NCI-H510A (cell line): ENCODE measurements around the gene WDR7.

Experiments
- DNase-seq: peaks from one replicate; lab custom pipeline; 2025; lab: John Stamatoyannopoulos, UW

WDR7 gene

DNA sequence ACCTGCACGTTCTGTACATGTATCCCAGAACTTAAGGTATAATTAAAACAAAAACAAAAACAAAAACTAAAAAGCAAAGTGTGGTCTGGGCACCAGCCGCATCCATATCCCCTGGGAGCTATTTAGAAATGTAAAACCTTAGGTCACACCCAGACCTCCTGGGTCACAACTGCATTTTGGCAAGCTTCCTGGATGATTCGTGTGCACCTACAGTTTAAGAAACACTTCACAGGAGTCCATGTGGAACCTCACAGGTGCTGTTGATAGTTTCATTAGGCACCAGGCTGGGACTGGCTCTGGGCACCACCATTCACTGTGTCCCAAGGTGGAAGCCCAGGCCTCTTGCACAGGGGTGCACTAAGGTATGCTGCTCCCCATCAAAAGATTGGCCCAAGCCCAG lies 392.1 kb downstream of the WDR7 start:
- no peak for DNase-seq

DNA sequence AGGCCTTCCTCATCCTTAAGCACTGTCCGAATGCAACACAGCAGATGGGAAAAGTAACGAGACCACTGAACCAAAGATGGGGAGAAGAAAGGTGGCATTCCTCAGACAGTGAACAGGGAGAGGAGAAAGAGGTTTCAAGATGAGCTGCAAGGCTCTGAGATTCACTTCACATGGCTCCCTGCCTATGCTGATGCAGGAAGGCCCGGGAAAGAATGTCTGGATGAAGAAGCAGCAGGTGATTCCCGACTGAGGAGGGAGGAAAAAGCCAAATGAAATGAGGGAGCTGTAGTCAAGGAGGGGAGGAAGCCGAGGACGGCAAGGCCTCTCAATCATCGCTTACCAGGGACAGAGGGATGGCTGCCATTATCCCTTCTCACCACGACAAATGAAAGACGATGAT lies 397.2 kb downstream of the WDR7 start:
- DNase-seq = no peak

DNA sequence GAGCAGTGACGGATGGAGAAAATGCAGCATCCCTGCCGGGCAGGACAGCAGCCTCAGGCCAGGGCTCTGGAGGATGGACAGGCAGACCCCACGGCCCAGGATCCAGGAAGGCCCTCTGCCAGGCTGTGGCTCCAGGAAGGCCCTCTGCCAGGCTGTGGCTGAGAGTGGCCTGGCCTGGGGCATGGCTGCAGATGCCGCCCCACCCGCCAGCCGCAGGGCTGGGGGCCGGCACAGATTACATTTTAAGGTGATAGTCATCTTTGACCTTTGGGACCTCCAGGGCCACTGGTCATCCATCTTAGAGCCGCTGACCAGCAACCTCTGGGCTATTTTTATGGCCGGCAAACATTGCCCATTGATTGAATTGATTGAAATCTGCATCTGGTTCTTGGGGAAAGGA lies 397.7 kb downstream of the WDR7 start:
- no peak for DNase-seq

DNA sequence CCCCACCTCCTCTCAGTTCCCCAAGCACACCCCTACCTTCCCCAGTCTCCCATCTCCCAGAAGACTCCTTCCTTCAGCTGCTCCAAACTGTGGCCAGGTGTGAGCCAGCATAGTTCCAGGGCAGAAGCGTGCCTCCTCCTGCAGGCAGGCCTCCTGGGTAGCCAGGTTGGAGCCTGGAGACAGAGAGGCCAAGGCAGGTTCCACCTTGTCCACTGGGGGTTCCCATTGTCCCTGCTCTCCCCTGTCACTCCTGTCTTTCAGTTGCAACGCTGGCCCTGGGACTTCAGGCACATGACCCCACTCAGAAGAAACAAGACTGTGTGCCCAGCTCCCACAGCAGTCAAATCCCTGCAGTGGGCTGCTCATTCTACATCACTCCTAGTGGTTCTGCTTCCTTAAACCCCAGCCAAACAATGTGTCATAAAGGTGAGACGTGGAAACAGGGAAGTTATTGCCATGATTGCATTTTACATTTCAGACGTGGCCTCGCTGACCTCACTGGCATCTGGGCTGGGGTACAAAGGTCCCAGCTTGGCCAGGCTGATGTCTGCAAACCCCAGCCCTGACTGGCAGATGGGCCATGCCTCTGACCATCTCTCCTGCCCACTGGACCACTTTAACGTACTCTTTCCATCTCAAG lies 399.3 kb downstream of the WDR7 start:
- DNase-seq = no peak

GRCh38 chr18:57051021-57051656 lies 400.0 kb downstream of the WDR7 start:
- DNase-seq = no peak

DNA sequence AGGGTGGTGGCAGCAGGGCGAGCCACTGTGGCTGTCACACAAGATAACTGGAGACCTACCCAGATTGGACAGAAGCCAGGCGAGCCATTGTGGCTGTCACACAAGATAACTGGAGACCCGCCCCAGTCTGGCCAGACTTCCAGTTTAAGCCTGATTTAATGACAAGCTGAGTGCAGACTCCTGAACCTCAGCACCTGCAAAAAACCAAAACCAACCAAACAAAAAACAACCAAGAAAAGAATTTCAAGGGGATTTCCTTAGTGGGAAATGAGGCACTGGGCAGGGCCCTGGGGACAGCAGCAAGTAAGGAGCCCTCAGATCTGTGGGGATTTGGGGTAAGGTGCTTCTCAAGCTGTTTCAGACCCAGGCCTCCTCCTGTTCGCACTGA lies 400.5 kb downstream of the WDR7 start:
- no peak for DNase-seq

- DNase-seq = no peak
These were observed 401.0 kb downstream of the WDR7 start for GRCh38 chr18:57052173-57052572.

GRCh38 chr18:57052759-57053158 lies 401.6 kb downstream of the WDR7 start:
- DNase-seq = no peak

DNA sequence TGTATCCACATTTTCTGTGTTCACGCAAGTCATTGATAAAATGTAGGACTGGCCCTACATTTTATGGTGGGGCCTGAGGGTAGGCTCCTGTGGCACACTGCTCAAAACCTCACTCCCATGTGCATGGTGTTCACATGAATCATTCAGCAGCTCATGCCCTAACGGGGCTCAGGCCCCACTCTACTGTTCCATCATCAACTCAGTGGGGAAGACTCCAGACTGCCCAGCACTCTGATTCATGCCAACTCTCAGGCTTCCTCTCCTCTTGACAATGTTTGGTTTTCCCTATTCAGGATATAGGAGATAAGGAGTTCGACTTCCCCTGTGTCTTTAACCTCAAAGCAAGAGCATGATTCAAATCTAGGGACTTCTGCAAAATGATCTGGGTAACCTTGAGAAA lies 403.7 kb downstream of the WDR7 start:
- DNase-seq = no peak

DNA sequence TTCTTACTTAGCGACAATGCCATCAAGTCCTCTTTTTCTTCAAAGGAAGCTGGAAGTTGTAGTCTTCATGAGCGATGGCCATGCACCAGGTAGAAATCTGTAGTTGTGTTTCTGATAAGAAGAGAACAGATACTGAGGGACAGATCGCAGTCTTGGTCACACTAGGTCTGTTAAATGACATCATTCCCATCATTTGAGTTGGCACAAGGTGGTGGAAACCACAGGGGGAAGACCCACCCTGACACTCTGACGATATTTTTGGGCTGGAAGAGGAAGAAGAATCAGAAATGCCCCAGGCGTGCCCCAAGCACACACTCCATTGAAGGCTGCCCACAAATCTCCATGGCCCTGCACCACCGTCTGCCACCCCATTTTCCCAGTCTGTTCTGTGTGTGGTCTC lies 406.7 kb downstream of the WDR7 start:
- DNase-seq = no peak

DNA sequence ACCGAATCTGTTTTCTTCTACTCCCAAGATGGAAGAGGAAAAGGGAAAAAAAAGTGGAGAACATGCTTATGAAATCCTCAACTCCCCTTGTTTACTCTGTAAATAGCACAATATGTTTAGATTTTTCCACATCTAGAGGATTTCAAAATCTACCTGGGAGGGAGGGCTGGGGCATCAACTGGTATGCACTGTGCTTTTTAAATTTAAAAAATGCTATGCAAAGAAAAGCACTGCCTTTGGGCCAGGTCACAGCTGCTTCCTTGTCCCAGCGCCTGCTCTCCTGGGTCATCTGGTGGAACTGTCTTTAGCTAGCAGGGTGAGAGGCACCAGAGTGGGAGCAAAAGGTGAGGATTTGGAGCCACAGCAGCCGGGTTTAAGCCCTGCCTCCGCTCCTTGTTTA lies 407.6 kb downstream of the WDR7 start:
- no peak for DNase-seq

GRCh38 chr18:57059366-57059765 lies 408.2 kb downstream of the WDR7 start:
- DNase-seq = no peak

- DNase-seq = no peak
These were observed 409.7 kb downstream of the WDR7 start for GRCh38 chr18:57060814-57061213.

GRCh38 chr18:57062178-57062577 lies 411.0 kb downstream of the WDR7 start:
- DNase-seq = no peak

DNA sequence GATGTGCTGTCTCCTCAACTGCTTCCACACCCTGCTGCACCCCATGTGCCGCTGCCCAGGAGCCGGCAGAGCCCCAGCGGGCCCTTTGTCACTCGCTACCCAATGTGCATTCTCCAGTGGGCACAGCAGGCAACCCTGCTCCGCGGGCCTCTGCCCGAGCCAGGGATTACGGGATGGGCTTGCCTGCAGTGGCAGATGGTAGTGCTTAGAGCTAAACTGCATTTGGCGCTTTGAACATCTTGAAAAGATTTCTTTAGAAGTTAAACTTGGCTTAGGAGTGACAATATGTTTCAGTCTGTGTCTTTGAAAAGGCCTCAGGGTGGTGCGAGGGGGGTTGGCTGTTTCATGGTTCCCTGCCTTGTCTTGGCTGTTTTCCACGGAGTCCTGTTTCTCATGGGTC lies 411.7 kb downstream of the WDR7 start:
- no peak for DNase-seq

- no peak for DNase-seq
These were observed 412.5 kb downstream of the WDR7 start for GRCh38 chr18:57063601-57064103.

GRCh38 chr18:57073501-57074187 lies 422.5 kb downstream of the WDR7 start:
- no peak for DNase-seq

DNA sequence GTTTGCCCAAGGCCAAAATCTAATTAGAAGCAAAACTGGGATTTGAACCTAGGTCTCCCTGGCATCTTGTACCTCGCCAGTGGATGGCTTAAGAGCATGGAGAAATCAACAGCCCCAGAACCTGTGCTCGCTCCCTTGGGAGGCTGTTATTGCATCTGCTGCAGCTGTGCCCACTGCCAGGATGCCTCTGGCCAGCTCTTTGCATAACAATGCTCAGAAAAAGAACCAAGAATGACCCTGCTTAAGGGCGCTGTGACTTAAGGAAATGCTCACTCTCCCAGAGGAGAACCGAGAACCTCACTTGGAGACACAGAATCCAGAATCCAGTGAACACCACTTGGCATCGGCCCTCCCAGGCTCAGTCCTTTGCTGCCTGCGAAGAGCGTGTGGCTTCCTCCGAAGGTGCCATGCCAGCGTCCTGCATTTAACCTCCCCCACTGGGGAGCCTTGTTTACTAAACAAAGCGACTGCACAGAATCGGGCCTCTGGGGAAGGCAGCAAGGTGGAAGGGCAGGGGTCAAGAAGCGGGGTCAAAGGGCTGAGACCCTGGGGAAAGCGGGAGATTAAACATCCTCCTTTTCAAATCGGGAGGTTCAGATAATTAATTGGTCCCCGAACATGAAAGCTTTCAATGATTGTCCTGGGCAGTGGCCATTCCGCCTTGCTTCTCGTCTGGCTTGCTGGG lies 424.7 kb downstream of the WDR7 start:
- no peak for DNase-seq

- no peak for DNase-seq
These were observed 426.0 kb downstream of the WDR7 start for GRCh38 chr18:57077005-57077765.

- no peak for DNase-seq
These were observed 426.8 kb downstream of the WDR7 start for GRCh38 chr18:57077786-57078552.

- DNase-seq = no peak
These were observed 427.5 kb downstream of the WDR7 start for GRCh38 chr18:57078614-57079013.
